ENCODE measurements around the gene CYP27C1.

Gene CYP27C1

DNA sequence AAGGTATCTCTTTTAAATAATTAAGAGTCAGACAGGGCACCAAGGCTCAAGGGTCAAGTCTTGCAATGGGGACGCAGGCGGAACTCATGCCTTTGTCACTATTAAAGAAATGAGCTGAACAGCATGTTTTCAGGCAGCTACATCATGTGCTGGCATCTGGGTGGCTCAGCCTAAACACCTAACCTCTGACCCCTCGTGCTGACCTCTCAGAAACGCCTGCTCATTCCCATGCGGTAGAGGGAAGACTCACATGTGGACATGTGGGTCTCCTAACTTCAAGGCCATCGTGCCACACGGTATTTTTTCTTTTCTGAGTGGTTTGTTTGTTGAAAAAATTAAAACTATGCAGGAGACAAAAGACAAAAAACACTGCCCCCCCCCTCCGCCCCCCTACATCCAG lies 31.3 kb downstream of the CYP27C1 start:
- no peak for DNase-seq
- Mint-ChIP-seq H3K9me3 (peaks cover 14% of the 10 kb centered on the region), H3K27me3 (ENCODE audit: low read depth, poor library complexity) (peaks cover 9% of the 10 kb centered on the region), H3K4me1 (peaks cover 13% of the 10 kb centered on the region), H3K36me3 (ENCODE audit: low read depth) (peaks cover 82% of the 10 kb centered on the region), H3K27ac (no peak overlapping the region), H3K4me3 (no peak overlapping the region)
- TF ChIP-seq, protein P1, sequence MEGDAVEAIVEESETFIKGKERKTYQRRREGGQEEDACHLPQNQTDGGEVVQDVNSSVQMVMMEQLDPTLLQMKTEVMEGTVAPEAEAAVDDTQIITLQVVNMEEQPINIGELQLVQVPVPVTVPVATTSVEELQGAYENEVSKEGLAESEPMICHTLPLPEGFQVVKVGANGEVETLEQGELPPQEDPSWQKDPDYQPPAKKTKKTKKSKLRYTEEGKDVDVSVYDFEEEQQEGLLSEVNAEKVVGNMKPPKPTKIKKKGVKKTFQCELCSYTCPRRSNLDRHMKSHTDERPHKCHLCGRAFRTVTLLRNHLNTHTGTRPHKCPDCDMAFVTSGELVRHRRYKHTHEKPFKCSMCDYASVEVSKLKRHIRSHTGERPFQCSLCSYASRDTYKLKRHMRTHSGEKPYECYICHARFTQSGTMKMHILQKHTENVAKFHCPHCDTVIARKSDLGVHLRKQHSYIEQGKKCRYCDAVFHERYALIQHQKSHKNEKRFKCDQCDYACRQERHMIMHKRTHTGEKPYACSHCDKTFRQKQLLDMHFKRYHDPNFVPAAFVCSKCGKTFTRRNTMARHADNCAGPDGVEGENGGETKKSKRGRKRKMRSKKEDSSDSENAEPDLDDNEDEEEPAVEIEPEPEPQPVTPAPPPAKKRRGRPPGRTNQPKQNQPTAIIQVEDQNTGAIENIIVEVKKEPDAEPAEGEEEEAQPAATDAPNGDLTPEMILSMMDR (IDR thresholded peaks at IDR 0.05) = no peak

DNA sequence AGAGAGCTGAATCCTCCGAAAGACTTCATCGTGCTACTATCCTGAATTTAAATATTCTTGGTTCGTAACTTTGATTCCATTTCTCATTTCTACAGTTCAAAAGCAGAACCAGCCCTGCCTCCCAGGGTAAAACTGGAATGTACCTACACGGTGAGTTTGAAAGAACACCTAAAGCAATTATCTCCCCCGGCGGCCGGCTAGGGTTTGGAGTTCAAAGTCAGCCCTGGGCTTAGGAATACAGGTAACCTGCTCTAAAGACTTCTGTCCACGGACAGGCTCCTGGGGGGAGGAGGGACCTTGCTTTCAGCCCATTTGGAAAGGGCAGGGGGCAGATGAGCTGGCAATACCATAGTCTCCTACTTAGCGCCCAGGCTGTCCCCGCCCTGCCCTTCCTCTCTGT lies 32.3 kb downstream of the CYP27C1 start:
- H3K4me3 Mint-ChIP-seq = no peak overlapping the region
- DNase-seq = no peak
- H3K27ac Mint-ChIP-seq = no peak overlapping the region
- H3K27me3 Mint-ChIP-seq (ENCODE audit: low read depth, poor library complexity) = peaks cover 9% of the 10 kb centered on the region
- TF ChIP-seq, protein P1 (IDR thresholded peaks at IDR 0.05) = no peak
- H3K4me1 Mint-ChIP-seq = peaks cover 22% of the 10 kb centered on the region
- peaks cover 76% of the 10 kb centered on the region for H3K36me3 Mint-ChIP-seq (ENCODE audit: low read depth)
- peaks cover 14% of the 10 kb centered on the region for H3K9me3 Mint-ChIP-seq

DNA sequence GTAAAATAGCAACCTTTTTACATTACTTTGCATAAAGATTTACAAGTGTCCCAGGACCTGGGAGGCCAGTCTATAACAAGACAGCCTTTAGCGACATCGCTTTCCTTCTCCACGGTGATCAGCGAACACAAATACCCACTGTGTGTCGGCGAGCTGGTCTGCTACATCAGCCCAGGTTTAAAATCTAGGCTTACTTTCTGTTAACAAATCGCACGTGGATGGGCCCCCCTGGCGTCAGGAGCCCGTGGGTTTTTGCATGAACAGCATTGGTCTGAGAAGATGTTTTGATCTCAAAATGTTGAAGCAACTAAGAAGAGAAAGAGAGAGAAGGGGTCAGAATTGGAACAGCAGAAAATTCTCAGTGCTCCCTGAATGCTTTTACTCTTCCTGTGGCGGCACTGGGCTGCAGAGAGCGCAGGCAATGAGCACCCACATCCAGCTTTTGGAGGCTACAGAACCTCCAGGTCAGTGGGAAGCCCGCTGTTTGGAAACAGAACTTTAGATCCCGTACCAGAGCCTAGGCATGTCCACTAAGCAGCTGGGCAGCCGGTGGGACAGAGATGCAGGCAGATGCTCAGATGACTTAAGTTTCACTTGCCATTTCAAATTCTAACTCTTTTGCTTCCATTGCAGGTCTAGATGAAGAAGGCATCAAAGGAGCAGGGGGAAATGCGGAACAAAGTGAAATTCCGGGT lies 32.9 kb downstream of the CYP27C1 start:
- DNase-seq = no peak
- H3K9me3 Mint-ChIP-seq = peaks cover 14% of the 10 kb centered on the region
- H3K4me1 Mint-ChIP-seq = peaks cover 24% of the 10 kb centered on the region
- TF ChIP-seq, protein P1 (IDR thresholded peaks at IDR 0.05) = no peak
- no peak overlapping the region for H3K4me3 Mint-ChIP-seq
- H3K36me3 Mint-ChIP-seq (ENCODE audit: low read depth) = peaks cover 71% of the 10 kb centered on the region
- H3K27me3 Mint-ChIP-seq (ENCODE audit: low read depth, poor library complexity) = peaks cover 9% of the 10 kb centered on the region
- H3K27ac Mint-ChIP-seq = no peak overlapping the region

DNA sequence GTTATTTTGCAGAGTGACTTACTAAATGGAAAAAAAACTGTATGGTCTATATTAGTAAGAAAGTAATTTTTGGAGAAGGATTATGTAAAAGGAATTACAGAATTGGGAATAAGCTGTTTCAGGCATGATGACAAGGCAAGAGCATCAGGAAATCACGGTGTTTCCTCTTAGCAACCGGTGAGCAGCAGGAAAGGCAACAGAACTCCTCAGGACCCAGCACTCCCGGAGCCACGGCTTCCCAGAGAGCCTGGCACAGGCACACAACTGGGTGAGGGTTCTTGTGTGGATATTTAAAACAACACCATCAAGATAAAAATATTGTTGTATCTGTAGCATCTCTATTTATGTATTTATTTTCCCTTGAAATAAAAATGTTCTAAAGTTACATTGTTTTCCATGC lies 34.4 kb downstream of the CYP27C1 start:
- H3K4me3 Mint-ChIP-seq = no peak overlapping the region
- H3K36me3 Mint-ChIP-seq (ENCODE audit: low read depth) = peaks cover 60% of the 10 kb centered on the region
- TF ChIP-seq, protein P1 (IDR thresholded peaks at IDR 0.05) = no peak
- H3K27me3 Mint-ChIP-seq (ENCODE audit: low read depth, poor library complexity) = peaks cover 9% of the 10 kb centered on the region
- no peak overlapping the region for H3K27ac Mint-ChIP-seq
- H3K9me3 Mint-ChIP-seq = peaks cover 19% of the 10 kb centered on the region
- no peak for DNase-seq
- peaks cover 24% of the 10 kb centered on the region for H3K4me1 Mint-ChIP-seq

DNA sequence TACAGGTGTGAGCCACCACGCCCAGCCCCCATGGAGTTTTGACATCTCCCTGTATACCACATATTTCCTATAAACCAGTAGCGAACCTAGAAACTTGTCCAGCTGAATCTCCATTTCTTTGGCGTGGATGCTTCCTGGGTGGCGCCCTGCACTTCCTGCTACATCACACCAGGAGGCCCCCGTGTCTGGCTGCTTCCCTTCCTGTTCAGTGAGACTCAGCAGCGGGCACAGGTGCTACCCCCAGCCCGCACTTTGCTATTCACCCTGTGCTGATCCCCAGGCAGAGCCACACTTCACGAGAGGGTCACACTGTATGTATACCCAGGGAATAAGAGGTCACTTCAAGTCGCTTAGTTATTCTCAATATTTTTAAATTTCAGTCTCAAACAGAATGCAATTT lies 35.0 kb downstream of the CYP27C1 start:
- Mint-ChIP-seq H3K27ac (no peak overlapping the region), H3K36me3 (ENCODE audit: low read depth) (peaks cover 64% of the 10 kb centered on the region), H3K27me3 (ENCODE audit: low read depth, poor library complexity) (peaks cover 9% of the 10 kb centered on the region), H3K4me3 (no peak overlapping the region), H3K4me1 (peaks cover 24% of the 10 kb centered on the region), H3K9me3 (peaks cover 24% of the 10 kb centered on the region)
- TF ChIP-seq, protein P1 (IDR thresholded peaks at IDR 0.05) = no peak
- no peak for DNase-seq

DNA sequence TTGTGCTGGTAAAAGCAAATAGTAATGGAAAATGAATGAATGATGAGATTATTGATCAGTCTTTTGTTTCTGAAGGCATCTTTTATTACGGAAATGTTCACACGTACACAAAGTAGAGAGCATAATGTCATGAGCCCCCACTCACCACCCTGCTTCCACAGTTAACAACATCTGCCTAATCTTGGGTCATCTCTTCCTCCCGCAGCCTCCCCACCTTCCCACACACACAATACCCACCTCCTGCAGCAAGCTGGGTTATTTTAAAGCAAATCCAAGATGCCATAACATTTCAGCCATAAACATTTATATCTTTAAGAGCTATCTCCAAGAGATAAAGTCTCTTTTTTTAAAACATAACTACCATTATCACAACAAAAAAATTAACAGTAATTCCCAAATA lies 36.3 kb downstream of the CYP27C1 start:
- H3K9me3 Mint-ChIP-seq = peaks cover 26% of the 10 kb centered on the region
- DNase-seq = no peak
- H3K36me3 Mint-ChIP-seq (ENCODE audit: low read depth) = peaks cover 64% of the 10 kb centered on the region
- no peak overlapping the region for H3K4me3 Mint-ChIP-seq
- H3K27me3 Mint-ChIP-seq (ENCODE audit: low read depth, poor library complexity) = peaks cover 7% of the 10 kb centered on the region
- H3K27ac Mint-ChIP-seq = peak overlapping the region; percentile 90
- peaks cover 22% of the 10 kb centered on the region for H3K4me1 Mint-ChIP-seq
- TF ChIP-seq, protein P1 (IDR thresholded peaks at IDR 0.05) = no peak

Data from nephron progenitor cell (in vitro differentiated cells).